NCI-H1092 (cell line): ENCODE measurements around the gene DNAJA4.
"Not testable (repeated sequence)": the region's sequence is repeated elsewhere in the genome, so short reads cannot be mapped to it uniquely, and the experiment has no call there.

Source experiments
- DNase-seq: peaks from one replicate; lab custom pipeline; 2025; lab: John Stamatoyannopoulos, UW

The DNAJA4 gene

GRCh38 chr15:78244101-78244500 is 20.3 kb upstream of the DNAJA4 start:
- no peak for DNase-seq

- no peak for DNase-seq
These were observed 19.5 kb upstream of the DNAJA4 start for GRCh38 chr15:78244893-78245292.

- DNase-seq, result not testable (repeated sequence)
These were observed 19.0 kb upstream of the DNAJA4 start for GRCh38 chr15:78245392-78245791.

- not testable (repeated sequence) for DNase-seq
These were observed 18.3 kb upstream of the DNAJA4 start for GRCh38 chr15:78245976-78246620.

GRCh38 chr15:78247911-78248310 is 16.5 kb upstream of the DNAJA4 start:
- no peak for DNase-seq

GRCh38 chr15:78249131-78249530 is 15.2 kb upstream of the DNAJA4 start:
- DNase-seq, result no peak

- DNase-seq, result no peak
These were observed 13.2 kb upstream of the DNAJA4 start for GRCh38 chr15:78251136-78251535.

GRCh38 chr15:78255421-78256043 is 8.8 kb upstream of the DNAJA4 start:
- DNase-seq, result no peak

GRCh38 chr15:78256044-78256437 is 8.3 kb upstream of the DNAJA4 start:
- DNase-seq, result no peak

- DNase-seq, result no peak
These were observed 6.7 kb upstream of the DNAJA4 start for GRCh38 chr15:78257681-78258080.

- no peak for DNase-seq
These were observed 5.1 kb upstream of the DNAJA4 start for GRCh38 chr15:78259232-78259631.

GRCh38 chr15:78260489-78260888 is 3.9 kb upstream of the DNAJA4 start:
- no peak for DNase-seq

GRCh38 chr15:78261062-78261461 is 3.3 kb upstream of the DNAJA4 start:
- no peak for DNase-seq

GRCh38 chr15:78263351-78263781 is 996 bp upstream of the DNAJA4 start:
- DNase-seq, result no peak

- no peak for DNase-seq
These were observed 457 bp upstream of the DNAJA4 start for GRCh38 chr15:78263907-78264303.

GRCh38 chr15:78265137-78265460 is 737 bp downstream of the DNAJA4 start:
- DNase-seq, result no peak

- DNase-seq, result no peak
These were observed 1.4 kb downstream of the DNAJA4 start for GRCh38 chr15:78265752-78266224.

GRCh38 chr15:78266229-78266628 is 1.9 kb downstream of the DNAJA4 start:
- DNase-seq, result no peak

- DNase-seq, result no peak
These were observed 2.4 kb downstream of the DNAJA4 start for GRCh38 chr15:78266806-78267205.

- no peak for DNase-seq
These were observed 8.0 kb downstream of the DNAJA4 start for GRCh38 chr15:78272316-78272715.

- no peak for DNase-seq
These were observed 8.4 kb downstream of the DNAJA4 start for GRCh38 chr15:78272776-78273175.

GRCh38 chr15:78274994-78275393 is 10.6 kb downstream of the DNAJA4 start:
- DNase-seq, result no peak

- no peak for DNase-seq
These were observed 11.9 kb downstream of the DNAJA4 start for GRCh38 chr15:78276064-78276943.
